Colonic mucosa (tissue), 4 donors: Measurements from ENCODE around the gene TMEM200A. TPM values are rescaled to one million over a fixed set of nuclear protein-coding genes. Genes with fewer than 3 reads are reported as not detected.

Source experiments
- DNase-seq: peaks from one replicate; pipeline ENCODE4 v3.0.0-alpha.2; 2020
- H3K27ac ChIP-seq: fragments of 200-600 bp; one replicate; pipeline ENCODE4 v1.8.0; 2021
- H3K27me3 ChIP-seq: fragments of 200-600 bp; one replicate; pipeline ENCODE4 v1.8.0; 2021
- H3K36me3 ChIP-seq: fragments of 200-600 bp; one replicate; pipeline ENCODE4 v1.8.0; 2021
- H3K4me1 ChIP-seq: fragments of 200-600 bp; one replicate; pipeline ENCODE4 v1.8.0; 2021; ENCODE audit warnings: mild to moderate bottlenecking
- H3K4me3 ChIP-seq: fragments of 200-600 bp; one replicate; pipeline ENCODE4 v1.8.0; 2021
- H3K9ac ChIP-seq, 2 donors: one replicate each; pipeline ENCODE4 v1.7.0; 2013; ENCODE audit warnings: control low read depth in 2 of 2, low read depth in 2 of 2, low read length in 2 of 2
- H3K9me3 ChIP-seq: fragments of 200-600 bp; one replicate; pipeline ENCODE4 v1.8.0; 2021
- intact Hi-C: fragments of 100-400 bp; cut with DNase I; formaldehyde crosslinking; loops from one replicate; pipeline ENCODE4 v1.14.1; 2022
- total RNA-seq, 2 donors: library from RNA; stranded (reverse); fragmentation: NEBNext Ultra II Directional in 1 of 2; extraction: Animal tissue kit (Norgen Biotek cat#: 25700) in 1 of 2; gene quantifications; one replicate each; pipeline ENCODE4 v1.2.1, GENCODE V29; 2021
- TF ChIP-seq, protein P1 (sequence below): fragments of 200-600 bp; IDR thresholded peaks from one replicate; pipeline ENCODE4 v1.8.0; 2022; ENCODE audit warnings: antibody characterized with exemption, mild to moderate bottlenecking
- donor health status: healthy.
- donor health status: DM: no; HTN: no; CAD: no.
- donor health status: DM: no; HTN: no; CAD: no.

TMEM200A gene
- total RNA-seq, 2 donors from 2014 or later: 20.4 to 51.4 TPM

DNA sequence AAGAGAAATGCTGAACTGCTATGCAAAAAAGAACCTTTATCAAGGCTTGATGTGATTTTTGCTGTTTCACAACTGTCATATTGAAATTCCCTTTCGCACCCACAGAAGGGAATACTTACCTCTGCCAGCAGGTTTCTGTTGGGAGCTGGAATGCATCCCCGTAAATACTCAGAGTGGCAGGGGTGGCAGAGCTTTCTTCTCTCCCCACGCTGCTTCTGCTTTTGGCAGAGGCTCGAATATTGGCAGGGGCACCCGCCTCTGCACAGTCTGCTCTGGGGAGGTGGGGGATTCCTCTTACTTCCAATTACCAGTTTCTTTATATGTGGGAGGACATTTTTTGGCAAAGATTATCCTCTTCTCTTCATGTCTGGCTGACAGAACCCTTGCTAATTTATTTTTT is 28.4 kb downstream of the TMEM200A start:
- H3K9me3 ChIP-seq: no peaks in the 10 kb centered on the region
- DNase-seq: no peak
- intact Hi-C loops: no loop called here
- TF ChIP-seq, protein P1, sequence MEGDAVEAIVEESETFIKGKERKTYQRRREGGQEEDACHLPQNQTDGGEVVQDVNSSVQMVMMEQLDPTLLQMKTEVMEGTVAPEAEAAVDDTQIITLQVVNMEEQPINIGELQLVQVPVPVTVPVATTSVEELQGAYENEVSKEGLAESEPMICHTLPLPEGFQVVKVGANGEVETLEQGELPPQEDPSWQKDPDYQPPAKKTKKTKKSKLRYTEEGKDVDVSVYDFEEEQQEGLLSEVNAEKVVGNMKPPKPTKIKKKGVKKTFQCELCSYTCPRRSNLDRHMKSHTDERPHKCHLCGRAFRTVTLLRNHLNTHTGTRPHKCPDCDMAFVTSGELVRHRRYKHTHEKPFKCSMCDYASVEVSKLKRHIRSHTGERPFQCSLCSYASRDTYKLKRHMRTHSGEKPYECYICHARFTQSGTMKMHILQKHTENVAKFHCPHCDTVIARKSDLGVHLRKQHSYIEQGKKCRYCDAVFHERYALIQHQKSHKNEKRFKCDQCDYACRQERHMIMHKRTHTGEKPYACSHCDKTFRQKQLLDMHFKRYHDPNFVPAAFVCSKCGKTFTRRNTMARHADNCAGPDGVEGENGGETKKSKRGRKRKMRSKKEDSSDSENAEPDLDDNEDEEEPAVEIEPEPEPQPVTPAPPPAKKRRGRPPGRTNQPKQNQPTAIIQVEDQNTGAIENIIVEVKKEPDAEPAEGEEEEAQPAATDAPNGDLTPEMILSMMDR: no peak
- H3K27me3 ChIP-seq: no peaks in the 10 kb centered on the region
- H3K9ac ChIP-seq: no peak overlapping the region
- no peaks in the 10 kb centered on the region for H3K36me3 ChIP-seq
- no peaks in the 10 kb centered on the region for H3K4me1 ChIP-seq
- no peak overlapping the region for H3K27ac ChIP-seq
- no peak overlapping the region for H3K4me3 ChIP-seq

DNA sequence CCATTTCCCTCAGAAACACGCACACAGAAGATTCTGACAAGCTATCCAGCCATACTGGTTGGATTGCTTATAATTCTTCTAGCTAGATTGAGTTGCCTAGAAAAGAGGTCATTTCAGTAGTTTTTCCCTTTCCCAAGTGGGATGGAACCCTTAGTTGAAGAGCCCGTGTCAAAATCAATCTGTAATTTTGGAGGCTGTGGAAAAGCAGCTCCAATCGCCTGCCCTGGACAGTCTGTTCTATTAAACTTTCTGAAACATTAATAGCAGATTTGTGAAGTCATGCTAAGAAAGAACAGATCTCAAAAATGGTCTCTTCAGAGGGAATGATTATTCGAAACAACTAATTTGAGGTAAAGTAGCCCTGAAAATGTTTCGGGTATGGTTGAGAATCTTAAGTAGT is 29.3 kb downstream of the TMEM200A start:
- H3K4me1 ChIP-seq: no peaks in the 10 kb centered on the region
- TF ChIP-seq, protein P1: no peak
- no peaks in the 10 kb centered on the region for H3K36me3 ChIP-seq
- no peak overlapping the region for H3K4me3 ChIP-seq
- no peaks in the 10 kb centered on the region for H3K9me3 ChIP-seq
- H3K9ac ChIP-seq: no peak overlapping the region
- no peaks in the 10 kb centered on the region for H3K27me3 ChIP-seq
- no peak for DNase-seq
- intact Hi-C loops: no loop called here
- H3K27ac ChIP-seq: no peak overlapping the region

DNA sequence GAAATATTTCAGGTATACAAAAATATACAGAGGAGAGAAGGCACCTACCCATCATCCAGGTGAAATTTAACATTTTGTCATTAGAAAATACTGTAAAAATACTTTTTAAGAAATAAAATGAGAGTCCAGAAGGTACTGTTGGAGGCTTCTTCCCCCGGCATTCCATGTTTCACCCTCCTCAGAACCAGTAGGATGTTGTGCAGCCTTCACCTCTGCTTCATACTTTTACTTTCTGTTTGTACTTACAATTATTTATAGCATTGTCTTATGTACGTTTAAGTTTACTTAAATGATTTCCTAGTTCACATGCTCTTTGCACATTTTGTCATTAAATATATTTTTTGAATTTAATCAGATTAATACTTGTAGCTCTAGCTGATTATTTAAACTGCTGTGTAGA is 30.9 kb downstream of the TMEM200A start:
- H3K4me3 ChIP-seq: no peak overlapping the region
- TF ChIP-seq, protein P1: no peak

DNA sequence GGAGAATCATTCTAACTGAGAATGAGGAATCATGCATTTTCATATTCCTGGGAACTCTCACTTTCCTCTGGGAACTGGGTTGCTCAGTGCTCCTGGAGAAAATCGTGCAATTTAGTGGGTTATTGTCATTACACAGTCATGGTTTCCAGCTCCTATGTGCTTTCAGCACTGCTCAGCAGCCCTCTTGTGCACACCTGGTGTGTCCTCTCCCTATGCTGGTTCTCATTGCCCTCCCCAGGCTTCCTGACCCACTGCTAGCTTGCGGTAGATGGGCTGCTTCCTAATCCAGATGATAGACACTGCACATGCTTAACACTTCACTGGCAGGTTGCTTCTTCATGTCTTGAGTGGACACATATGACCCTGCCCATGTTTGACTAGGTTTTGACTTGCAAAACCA is 39.7 kb downstream of the TMEM200A start:
- TF ChIP-seq, protein P1: no peak
- no peaks in the 10 kb centered on the region for H3K36me3 ChIP-seq
- no peak for DNase-seq
- no peaks in the 10 kb centered on the region for H3K9me3 ChIP-seq
- H3K27ac ChIP-seq: no peak overlapping the region
- intact Hi-C loops: no loop called here
- no peak overlapping the region for H3K4me3 ChIP-seq
- no peak overlapping the region for H3K9ac ChIP-seq
- H3K27me3 ChIP-seq: no peaks in the 10 kb centered on the region
- H3K4me1 ChIP-seq: no peaks in the 10 kb centered on the region

More for the DNA sequence above, 30.9 kb downstream of the TMEM200A start:
- no peak overlapping the region for H3K9ac ChIP-seq
- intact Hi-C loops: no loop called here
- H3K27me3 ChIP-seq: no peaks in the 10 kb centered on the region
- DNase-seq: no peak
- H3K36me3 ChIP-seq: no peaks in the 10 kb centered on the region
- no peaks in the 10 kb centered on the region for H3K9me3 ChIP-seq
- no peaks in the 10 kb centered on the region for H3K4me1 ChIP-seq
- no peak overlapping the region for H3K27ac ChIP-seq

DNA sequence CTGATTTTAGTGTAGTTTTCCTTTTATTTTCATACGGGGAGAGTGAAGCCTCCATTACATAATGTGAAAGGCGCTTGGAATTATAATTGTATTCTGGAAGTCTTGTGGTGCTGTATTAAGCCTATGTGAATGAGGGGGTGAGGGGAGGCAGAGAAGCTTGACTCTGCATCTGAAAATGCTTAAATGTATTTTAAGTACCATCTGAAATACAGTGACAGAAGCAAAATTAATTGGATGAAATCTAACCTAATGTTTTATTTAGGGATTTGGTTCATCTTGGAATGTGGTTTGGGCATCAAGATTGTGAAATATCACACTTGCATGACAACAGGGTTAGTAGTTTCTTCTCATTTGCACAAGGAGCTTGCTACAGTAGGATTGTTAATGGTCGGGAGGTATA is 41.2 kb downstream of the TMEM200A start:
- H3K9me3 ChIP-seq: no peaks in the 10 kb centered on the region
- DNase-seq: no peak
- intact Hi-C loops: no loop called here
- no peaks in the 10 kb centered on the region for H3K27me3 ChIP-seq
- H3K4me3 ChIP-seq: no peak overlapping the region
- no peak overlapping the region for H3K9ac ChIP-seq
- no peak overlapping the region for H3K27ac ChIP-seq
- TF ChIP-seq, protein P1: no peak
- no peaks in the 10 kb centered on the region for H3K36me3 ChIP-seq
- H3K4me1 ChIP-seq: no peaks in the 10 kb centered on the region
